ENCODE measurements around the gene CHEK2. TPM values are rescaled to one million over a fixed set of nuclear protein-coding genes. Genes with fewer than 3 reads are reported as not detected.
"Not testable (repeated sequence)": the region's sequence is repeated elsewhere in the genome, so short reads cannot be mapped to it uniquely, and the experiment has no call there.

CHEK2 gene
- total and polyA plus RNA-seq, 7 donors = 2.8 to 17.4 (median 4.6) TPM

GRCh38 chr22:28706845-28707244, 34.8 kb downstream of the CHEK2 start:
- Histone ChIP-seq H3K27ac (no peak overlapping the region), H3K4me3 (no peak overlapping the region), H3K4me1 (peaks cover 0 to 4% (median 2%) of the 10 kb centered on the region in 4 donors), H3K36me3 (no peaks in the 10 kb centered on the region), H3K9me3 (no peaks in the 10 kb centered on the region), H3K27me3 (no peaks in the 10 kb centered on the region)
- no peak for DNase-seq
- TF ChIP-seq POLR2A (IDR thresholded peaks at IDR 0.05) (no peak), POLR2AphosphoS5 (IDR thresholded peaks at IDR 0.05) (no peak), EP300 (IDR thresholded peaks at IDR 0.05) (no peak), CTCF (IDR thresholded peaks at IDR 0.05) (no peak)
- intact Hi-C loops (cut with DNase I) = no loop called here
- 79 to 96% methylated on average over 6 of the region's 6 CpGs for WGBS, 2 donors

GRCh38 chr22:28703436-28703835, 38.2 kb downstream of the CHEK2 start:
- no peak overlapping the region for H3K27ac ChIP-seq
- DNase-seq = no peak
- no peak for TF ChIP-seq POLR2A (IDR thresholded peaks at IDR 0.05)
- TF ChIP-seq POLR2AphosphoS5 (IDR thresholded peaks at IDR 0.05) = no peak
- no peak for TF ChIP-seq CTCF (IDR thresholded peaks at IDR 0.05)
- no peak for TF ChIP-seq EP300 (IDR thresholded peaks at IDR 0.05)

GRCh38 chr22:28702891-28703290, 38.7 kb downstream of the CHEK2 start:
- H3K36me3 ChIP-seq = no peaks in the 10 kb centered on the region
- no peaks in the 10 kb centered on the region for H3K9me3 ChIP-seq
- no peak overlapping the region for H3K4me3 ChIP-seq
- DNase-seq = no peak
- H3K27ac ChIP-seq = no peak overlapping the region
- H3K27me3 ChIP-seq = no peaks in the 10 kb centered on the region
- 78 to 95% methylated on average over 2 of the region's 2 CpGs for WGBS, 2 donors
- H3K4me1 ChIP-seq = no peaks in the 10 kb centered on the region
- TF ChIP-seq POLR2A (IDR thresholded peaks at IDR 0.05) (no peak), CTCF (IDR thresholded peaks at IDR 0.05) (no peak), EP300 (IDR thresholded peaks at IDR 0.05) (no peak)
- intact Hi-C loops (cut with DNase I) = no loop called here

More at GRCh38 chr22:28703436-28703835, 38.2 kb downstream of the CHEK2 start:
- H3K27me3 ChIP-seq = no peaks in the 10 kb centered on the region
- H3K36me3 ChIP-seq = no peaks in the 10 kb centered on the region
- H3K4me1 ChIP-seq = no peaks in the 10 kb centered on the region
- intact Hi-C loops (cut with DNase I) = no loop called here
- no peak overlapping the region for H3K4me3 ChIP-seq
- no peaks in the 10 kb centered on the region for H3K9me3 ChIP-seq

GRCh38 chr22:28693041-28693760, 48.4 kb downstream of the CHEK2 start:
- DNase-seq; H3K27ac ChIP-seq; intact Hi-C loops (cut with DNase I); H3K9me3 ChIP-seq; H3K36me3 ChIP-seq; H3K4me1 ChIP-seq; H3K4me3 ChIP-seq; H3K27me3 ChIP-seq: not testable (repeated sequence)
- 94 to 97% methylated on average over 6 of the region's 6 CpGs for WGBS, 2 donors

GRCh38 chr22:28689796-28690195, 51.8 kb downstream of the CHEK2 start:
- H3K27ac ChIP-seq; H3K9me3 ChIP-seq; DNase-seq; H3K4me1 ChIP-seq; intact Hi-C loops (cut with DNase I); H3K27me3 ChIP-seq; H3K4me3 ChIP-seq; H3K36me3 ChIP-seq: not testable (repeated sequence)
- 95 to 99% methylated on average over 2 of the region's 2 CpGs for WGBS, 2 donors

- H3K4me1 ChIP-seq = peaks cover 0 to 16% (median 6%) of the 10 kb centered on the region in 4 donors
- H3K27me3 ChIP-seq; DNase-seq; H3K4me3 ChIP-seq; H3K9me3 ChIP-seq; H3K36me3 ChIP-seq; H3K27ac ChIP-seq; intact Hi-C loops (cut with DNase I): not testable (repeated sequence)
- WGBS, 2 donors = 87 to 93% methylated on average over 4 of the region's 4 CpGs
Observed at GRCh38 chr22:28682966-28683365, 58.7 kb downstream of the CHEK2 start.

- intact Hi-C loops (cut with DNase I); H3K27me3 ChIP-seq; H3K4me3 ChIP-seq; DNase-seq; H3K36me3 ChIP-seq; H3K27ac ChIP-seq; H3K9me3 ChIP-seq: not testable (repeated sequence)
- H3K4me1 ChIP-seq = peaks cover 0 to 16% (median 6%) of the 10 kb centered on the region in 4 donors
- 26 to 68% methylated on average over 5 of the region's 5 CpGs for WGBS, 2 donors
Observed at GRCh38 chr22:28680813-28681490, 60.7 kb downstream of the CHEK2 start.

Measured in sigmoid colon (tissue), 7 donors.